BLaER1 (cell line): Measurements from ENCODE around the gene RNF212B.
"Not testable (repeated sequence)": the region's sequence is repeated elsewhere in the genome, so short reads cannot be mapped to it uniquely, and the experiment has no call there.

Source experiments
- H3K27ac ChIP-seq: shearing (Covaris generic); formaldehyde crosslinking; 2 replicates; pipeline ENCODE4 v1.8.1; 2022
- H3K27me3 ChIP-seq: shearing (Covaris generic); formaldehyde crosslinking; 2 replicates; pipeline ENCODE4 v1.8.1; 2022
- H3K36me3 ChIP-seq: shearing (Covaris generic); formaldehyde crosslinking; 2 replicates; pipeline ENCODE4 v1.8.1; 2022
- H3K4me1 ChIP-seq: shearing (Covaris generic); formaldehyde crosslinking; 2 replicates; pipeline ENCODE4 v1.8.1; 2022
- H3K4me2 ChIP-seq: shearing (Covaris generic); formaldehyde crosslinking; 2 replicates; pipeline ENCODE4 v1.8.1; 2022
- H3K4me3 ChIP-seq: shearing (Covaris generic); formaldehyde crosslinking; 2 replicates; pipeline ENCODE4 v1.8.1; 2022
- H3K9ac ChIP-seq: shearing (Covaris generic); formaldehyde crosslinking; 2 replicates; pipeline ENCODE4 v1.8.1; 2022
- H3K9me3 ChIP-seq: shearing (Covaris generic); formaldehyde crosslinking; 2 replicates; pipeline ENCODE4 v1.8.1; 2022
- H4K20me1 ChIP-seq: shearing (Covaris generic); formaldehyde crosslinking; 2 replicates; pipeline ENCODE4 v1.8.1; 2022
- Cebpa-rat ChIP-seq: shearing (Covaris generic); IDR thresholded peaks from 2 replicates; pipeline ENCODE4 v1.8.1; 2022

Gene RNF212B

DNA sequence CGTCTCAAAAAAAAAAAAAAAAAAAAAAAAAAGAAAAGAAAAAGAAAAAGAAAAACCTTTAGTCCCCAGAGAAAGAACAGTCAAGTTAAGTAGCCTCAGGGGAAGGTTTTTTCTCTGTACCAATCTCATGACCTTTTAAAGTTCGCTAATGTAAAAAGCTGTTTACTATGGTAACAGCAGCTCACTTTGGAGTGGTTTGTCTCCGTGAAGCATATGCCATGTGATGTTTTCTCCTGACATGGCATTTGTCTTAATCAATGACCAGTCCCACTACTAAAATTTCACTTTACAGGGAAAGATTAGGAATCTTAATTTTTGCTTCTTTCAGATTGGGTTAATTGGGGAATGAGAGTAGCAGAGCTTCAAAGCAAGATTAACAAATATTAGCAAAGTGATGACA is 4.3 kb downstream of the RNF212B start:
- no peak for TF ChIP-seq Cebpa-rat
- Histone ChIP-seq H3K27ac (no peak overlapping the region), H3K4me3 (no peak overlapping the region)

DNA sequence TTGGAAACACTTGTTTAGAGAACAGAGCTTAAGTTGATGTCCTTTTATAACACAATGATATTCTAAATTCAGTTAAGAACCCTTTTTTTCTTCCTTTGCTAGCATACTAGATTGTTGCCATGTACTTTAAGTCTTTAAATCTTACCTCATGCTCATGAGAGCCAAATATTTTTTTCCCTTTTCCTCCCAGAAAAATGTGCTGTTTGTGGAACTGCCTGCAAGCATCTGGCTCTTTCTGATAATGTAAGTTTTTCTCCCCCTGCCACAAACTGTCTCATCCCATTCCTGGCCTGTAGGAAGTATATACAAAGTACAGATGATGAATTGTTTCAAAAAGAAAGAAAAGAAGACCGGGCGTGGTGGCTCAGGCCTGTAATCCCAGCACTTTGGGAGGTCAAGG is 5.3 kb downstream of the RNF212B start:
- TF ChIP-seq Cebpa-rat, result no peak
- Histone ChIP-seq H4K20me1 (no peaks in the 10 kb centered on the region), H3K9me3 (no peaks in the 10 kb centered on the region), H3K36me3 (no peaks in the 10 kb centered on the region), H3K4me3 (no peak overlapping the region), H3K27me3 (no peaks in the 10 kb centered on the region), H3K9ac (no peak overlapping the region), H3K4me2 (no peak overlapping the region), H3K4me1 (peaks cover 9% of the 10 kb centered on the region), H3K27ac (no peak overlapping the region)

More for the DNA sequence above, 4.3 kb downstream of the RNF212B start:
- Histone ChIP-seq H3K9ac (no peak overlapping the region), H3K4me1 (peaks cover 19% of the 10 kb centered on the region), H3K4me2 (no peak overlapping the region), H3K36me3 (no peaks in the 10 kb centered on the region), H4K20me1 (no peaks in the 10 kb centered on the region), H3K27me3 (no peaks in the 10 kb centered on the region), H3K9me3 (no peaks in the 10 kb centered on the region)

DNA sequence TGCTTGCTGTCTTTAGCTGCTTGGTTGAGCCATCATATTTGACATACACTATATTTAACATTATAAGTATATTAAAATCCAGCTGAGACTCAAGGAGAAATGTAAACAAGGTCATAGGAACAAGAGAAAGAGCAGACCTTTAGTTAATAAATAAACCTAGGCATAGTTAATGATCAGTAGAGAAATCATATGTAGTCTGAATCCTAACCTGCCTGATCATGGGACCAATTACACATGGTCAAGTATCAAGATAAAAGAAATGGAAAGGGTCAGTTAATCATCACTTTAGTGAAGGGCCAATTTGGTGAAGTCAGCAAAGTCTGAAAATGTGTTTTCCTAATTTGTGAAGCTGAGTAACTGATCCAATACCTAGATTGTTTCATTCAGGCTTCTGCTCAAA is 7.5 kb downstream of the RNF212B start:
- H3K4me2 ChIP-seq, result no peak overlapping the region
- no peak overlapping the region for H3K9ac ChIP-seq
- H3K27me3 ChIP-seq, result no peaks in the 10 kb centered on the region
- no peak overlapping the region for H3K27ac ChIP-seq
- no peaks in the 10 kb centered on the region for H3K4me1 ChIP-seq
- H3K4me3 ChIP-seq, result no peak overlapping the region
- H3K36me3 ChIP-seq, result no peaks in the 10 kb centered on the region
- H3K9me3 ChIP-seq, result no peaks in the 10 kb centered on the region
- no peaks in the 10 kb centered on the region for H4K20me1 ChIP-seq
- no peak for TF ChIP-seq Cebpa-rat

- H3K27me3 ChIP-seq, result no peaks in the 10 kb centered on the region
- H3K9me3 ChIP-seq, result no peaks in the 10 kb centered on the region
- no peaks in the 10 kb centered on the region for H3K4me1 ChIP-seq
- no peaks in the 10 kb centered on the region for H3K36me3 ChIP-seq
- TF ChIP-seq Cebpa-rat, result no peak
- no peak overlapping the region for H3K4me3 ChIP-seq
- H3K9ac ChIP-seq, result no peak overlapping the region
- no peak overlapping the region for H3K4me2 ChIP-seq
- H3K27ac ChIP-seq, result no peak overlapping the region
- H4K20me1 ChIP-seq, result no peaks in the 10 kb centered on the region
These were observed 10.9 kb downstream of the RNF212B start for GRCh38 chr14:23248601-23249000.

DNA sequence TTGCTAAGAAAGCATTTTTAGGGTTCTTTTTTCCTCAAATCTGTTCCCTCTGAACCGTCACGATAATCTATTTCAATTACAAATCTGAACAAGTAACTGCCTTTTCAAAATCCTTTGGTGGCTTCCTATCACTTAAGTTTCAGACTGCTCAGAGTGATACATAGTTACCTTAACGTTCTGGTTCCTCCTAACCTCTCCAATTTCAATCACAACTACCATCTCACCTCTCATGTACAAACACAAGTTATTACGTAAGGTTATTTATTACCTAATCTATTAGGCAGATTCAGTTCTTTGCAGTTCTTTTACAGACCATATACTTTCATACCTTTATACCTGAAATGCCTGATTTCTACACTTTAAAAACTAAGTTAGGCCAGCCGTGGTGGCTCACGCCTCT is 12.1 kb downstream of the RNF212B start:
- Histone ChIP-seq H3K4me2 (no peak overlapping the region), H3K27me3 (no peaks in the 10 kb centered on the region), H3K9me3 (no peaks in the 10 kb centered on the region), H3K36me3 (no peaks in the 10 kb centered on the region), H3K4me3 (no peak overlapping the region), H4K20me1 (no peaks in the 10 kb centered on the region), H3K9ac (no peak overlapping the region), H3K4me1 (no peaks in the 10 kb centered on the region), H3K27ac (no peak overlapping the region)
- no peak; the same call in 1 of the 2 replicates for TF ChIP-seq Cebpa-rat

DNA sequence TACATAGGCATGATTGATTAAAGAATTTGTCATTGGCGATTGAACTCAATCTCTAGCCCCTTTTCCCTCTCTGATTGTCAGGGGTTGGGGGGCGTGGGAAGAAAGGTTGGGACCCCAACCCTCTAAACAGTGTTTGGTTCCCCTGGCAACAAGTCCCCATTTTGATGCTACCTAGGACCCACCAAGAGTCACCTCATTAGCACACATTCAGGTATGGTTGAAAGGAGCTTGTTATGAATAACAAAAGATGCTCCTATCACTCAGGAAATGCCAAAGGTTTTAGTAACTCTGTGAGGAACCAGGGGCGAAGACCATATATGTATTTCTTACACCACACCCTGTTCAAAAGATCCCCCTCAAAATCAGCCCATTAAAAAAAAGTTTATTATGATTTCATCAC is 14.3 kb downstream of the RNF212B start:
- TF ChIP-seq Cebpa-rat, result no peak
- Histone ChIP-seq H3K9me3 (no peaks in the 10 kb centered on the region), H3K27ac (no peak overlapping the region), H3K4me1 (no peaks in the 10 kb centered on the region), H3K4me3 (no peak overlapping the region), H4K20me1 (no peaks in the 10 kb centered on the region), H3K27me3 (no peaks in the 10 kb centered on the region), H3K9ac (no peak overlapping the region), H3K4me2 (no peak overlapping the region), H3K36me3 (no peaks in the 10 kb centered on the region)

GRCh38 chr14:23252420-23253333 is 14.9 kb downstream of the RNF212B start:
- Histone ChIP-seq H3K27ac (no peak overlapping the region), H3K4me2 (no peak overlapping the region), H4K20me1 (no peaks in the 10 kb centered on the region), H3K27me3 (no peaks in the 10 kb centered on the region), H3K36me3 (no peaks in the 10 kb centered on the region), H3K4me3 (no peak overlapping the region), H3K9me3 (no peaks in the 10 kb centered on the region), H3K4me1 (no peaks in the 10 kb centered on the region), H3K9ac (no peak overlapping the region)
- no peak for TF ChIP-seq Cebpa-rat

- Histone ChIP-seq H3K27ac (no peak overlapping the region), H4K20me1 (no peaks in the 10 kb centered on the region), H3K9me3 (no peaks in the 10 kb centered on the region), H3K27me3 (no peaks in the 10 kb centered on the region), H3K4me1 (no peaks in the 10 kb centered on the region), H3K4me3 (no peak overlapping the region), H3K9ac (no peak overlapping the region), H3K36me3 (no peaks in the 10 kb centered on the region), H3K4me2 (no peak overlapping the region)
- no peak for TF ChIP-seq Cebpa-rat
These were observed 20.5 kb downstream of the RNF212B start for GRCh38 chr14:23258256-23258655.

- no peak overlapping the region for H3K4me2 ChIP-seq
- no peak overlapping the region for H3K27ac ChIP-seq
- TF ChIP-seq Cebpa-rat, result no peak
- no peaks in the 10 kb centered on the region for H3K9me3 ChIP-seq
- no peaks in the 10 kb centered on the region for H3K27me3 ChIP-seq
- H3K4me1 ChIP-seq, result no peaks in the 10 kb centered on the region
- no peaks in the 10 kb centered on the region for H4K20me1 ChIP-seq
- no peak overlapping the region for H3K4me3 ChIP-seq
- H3K9ac ChIP-seq, result no peak overlapping the region
- no peaks in the 10 kb centered on the region for H3K36me3 ChIP-seq
These were observed 21.7 kb downstream of the RNF212B start for GRCh38 chr14:23259426-23259825.

- H3K36me3 ChIP-seq, H3K4me3 ChIP-seq, H4K20me1 ChIP-seq, H3K4me2 ChIP-seq, H3K27me3 ChIP-seq, H3K27ac ChIP-seq, H3K9me3 ChIP-seq, H3K9ac ChIP-seq, H3K4me1 ChIP-seq: not testable (repeated sequence)
These were observed 23.1 kb downstream of the RNF212B start for GRCh38 chr14:23260849-23261248.
